ENCODE measurements around the gene KLF5. TPM values are rescaled to one million over a fixed set of nuclear protein-coding genes. Genes with fewer than 3 reads are reported as not detected.

KLF5 gene
- total and polyA plus RNA-seq, 4 donors: 22.2 to 58.6 (median 47.7) TPM

DNA sequence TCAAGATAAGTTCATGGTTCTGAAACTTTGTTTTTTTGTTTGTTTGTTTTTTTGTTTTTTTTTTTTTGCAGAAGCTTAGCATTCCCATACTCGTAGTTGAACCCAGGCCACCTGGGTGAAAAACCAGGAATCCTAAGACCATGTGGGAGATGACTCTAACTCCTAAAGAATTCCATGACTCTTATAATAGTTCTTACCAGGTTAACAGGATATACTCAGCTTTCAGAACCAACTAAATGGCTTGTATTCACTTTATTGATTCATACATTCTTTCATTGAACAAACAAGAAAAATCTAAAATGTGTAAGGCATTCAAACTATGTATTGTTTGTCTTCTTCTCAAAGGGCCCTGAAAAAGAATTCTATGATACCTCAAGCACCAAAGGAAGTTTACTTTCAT lies 40.5 kb upstream of the KLF5 start:
- TF ChIP-seq, protein P1, sequence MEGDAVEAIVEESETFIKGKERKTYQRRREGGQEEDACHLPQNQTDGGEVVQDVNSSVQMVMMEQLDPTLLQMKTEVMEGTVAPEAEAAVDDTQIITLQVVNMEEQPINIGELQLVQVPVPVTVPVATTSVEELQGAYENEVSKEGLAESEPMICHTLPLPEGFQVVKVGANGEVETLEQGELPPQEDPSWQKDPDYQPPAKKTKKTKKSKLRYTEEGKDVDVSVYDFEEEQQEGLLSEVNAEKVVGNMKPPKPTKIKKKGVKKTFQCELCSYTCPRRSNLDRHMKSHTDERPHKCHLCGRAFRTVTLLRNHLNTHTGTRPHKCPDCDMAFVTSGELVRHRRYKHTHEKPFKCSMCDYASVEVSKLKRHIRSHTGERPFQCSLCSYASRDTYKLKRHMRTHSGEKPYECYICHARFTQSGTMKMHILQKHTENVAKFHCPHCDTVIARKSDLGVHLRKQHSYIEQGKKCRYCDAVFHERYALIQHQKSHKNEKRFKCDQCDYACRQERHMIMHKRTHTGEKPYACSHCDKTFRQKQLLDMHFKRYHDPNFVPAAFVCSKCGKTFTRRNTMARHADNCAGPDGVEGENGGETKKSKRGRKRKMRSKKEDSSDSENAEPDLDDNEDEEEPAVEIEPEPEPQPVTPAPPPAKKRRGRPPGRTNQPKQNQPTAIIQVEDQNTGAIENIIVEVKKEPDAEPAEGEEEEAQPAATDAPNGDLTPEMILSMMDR (IDR thresholded peaks at IDR 0.05; ENCODE audit: control extremely low read depth, extremely low read depth): no peak
- no peak for ATAC-seq (ENCODE audit: insufficient read depth, low FRiP score)
- WGBS, 2 donors: 78 to 85% methylated on average over 1 of the region's 1 CpG
- peaks cover 0 to 8% (median 5%) of the 10 kb centered on the region in 4 donors for H3K36me3 ChIP-seq (ENCODE audit: control insufficient read depth in 4 of 4, insufficient read depth in 4 of 4, low read length in 4 of 4)
- H3K4me3 ChIP-seq: no peak overlapping the region
- H3K9me3 ChIP-seq (ENCODE audit: control insufficient read depth in 4 of 4, insufficient read depth in 3 of 4, low read length in 3 of 4): no peaks in the 10 kb centered on the region
- no peaks in the 10 kb centered on the region for H3K27me3 ChIP-seq (ENCODE audit: control insufficient read depth in 3 of 3, insufficient read depth in 3 of 3, low read length in 2 of 3)
- H3K4me1 ChIP-seq (ENCODE audit: control insufficient read depth in 5 of 5, insufficient read depth in 5 of 5, low read length in 5 of 5): no peaks in the 10 kb centered on the region
- no peak overlapping the region for H3K27ac ChIP-seq (ENCODE audit: low read depth in 1 of 2, low read length in 1 of 2)
- no peak overlapping the region for H3K9ac ChIP-seq (ENCODE audit: insufficient read depth in 1 of 2, low read length in 2 of 2)
- no peak for DNase-seq

DNA sequence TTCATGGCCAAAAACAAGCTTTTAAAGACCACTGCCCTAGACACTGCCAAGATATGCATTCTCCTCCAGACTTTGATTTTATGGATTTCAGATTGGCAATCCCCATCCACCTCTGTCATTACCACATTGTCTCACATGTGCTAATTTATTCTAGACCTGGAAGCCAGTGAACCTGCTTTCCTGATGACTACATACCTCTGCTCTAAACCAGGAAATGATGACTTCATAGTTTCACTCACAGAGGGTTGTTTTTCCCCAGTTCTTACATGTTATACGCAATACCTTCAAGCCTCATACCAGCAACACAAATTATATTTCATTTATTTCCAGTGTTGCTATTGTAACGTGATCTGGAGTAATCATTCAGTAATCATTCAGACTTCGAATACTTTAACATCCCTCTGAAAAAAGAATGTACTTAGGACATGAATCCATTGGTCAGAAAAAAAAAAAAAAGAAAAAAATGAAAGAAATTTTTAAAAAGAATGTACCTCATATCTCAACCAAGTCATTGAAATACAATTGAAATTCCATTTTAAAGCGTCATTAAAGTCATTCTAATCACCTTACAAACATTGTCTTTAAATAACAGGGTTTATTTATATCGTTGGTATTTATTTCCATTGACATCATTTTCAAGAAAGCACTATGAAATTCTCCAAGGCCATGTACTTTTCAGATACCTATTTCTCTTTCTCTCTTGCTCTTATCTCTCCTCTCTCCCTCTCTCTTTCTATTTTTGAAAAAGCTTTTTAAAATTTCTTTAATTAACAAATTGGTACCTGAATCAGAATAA lies 33.4 kb upstream of the KLF5 start:
- Histone ChIP-seq H3K4me1 (ENCODE audit: control insufficient read depth in 5 of 5, insufficient read depth in 5 of 5, low read length in 5 of 5) (no peaks in the 10 kb centered on the region), H3K27me3 (ENCODE audit: control insufficient read depth in 3 of 3, insufficient read depth in 3 of 3, low read length in 2 of 3) (no peaks in the 10 kb centered on the region), H3K9ac (ENCODE audit: insufficient read depth in 1 of 2, low read length in 2 of 2) (no peak overlapping the region), H3K27ac (ENCODE audit: low read depth in 1 of 2, low read length in 1 of 2) (no peak overlapping the region), H3K4me3 (no peak overlapping the region), H3K9me3 (ENCODE audit: control insufficient read depth in 4 of 4, insufficient read depth in 3 of 4, low read length in 3 of 4) (no peaks in the 10 kb centered on the region), H3K36me3 (ENCODE audit: control insufficient read depth in 4 of 4, insufficient read depth in 4 of 4, low read length in 4 of 4) (peaks cover 0 to 3% (median 0%) of the 10 kb centered on the region in 4 donors)
- no peak for DNase-seq
- TF ChIP-seq, protein P1 (IDR thresholded peaks at IDR 0.05; ENCODE audit: control extremely low read depth, extremely low read depth): no peak
- 66 to 71% methylated on average over 5 of the region's 5 CpGs for WGBS, 2 donors
- ATAC-seq (ENCODE audit: insufficient read depth, low FRiP score): no peak

DNA sequence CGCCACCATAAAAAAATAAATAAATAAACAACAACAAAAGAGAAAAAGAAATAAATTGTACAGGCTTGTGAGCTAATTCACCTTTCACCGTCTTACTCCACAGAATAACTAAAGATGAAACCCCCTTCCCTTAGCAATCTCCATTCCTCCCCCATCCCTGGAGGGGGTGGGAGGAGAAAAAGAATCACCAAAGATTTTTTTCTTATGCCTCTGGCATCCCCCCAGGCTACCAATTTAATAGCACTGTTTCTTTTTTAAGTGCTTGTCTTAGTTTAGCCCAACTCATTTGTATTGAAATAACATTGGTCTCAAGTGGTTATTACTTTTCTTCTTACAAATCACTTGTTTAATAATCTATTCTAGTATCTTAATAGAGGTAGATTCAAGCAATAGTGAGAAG lies 23.9 kb upstream of the KLF5 start:
- no peaks in the 10 kb centered on the region for H3K4me1 ChIP-seq (ENCODE audit: control insufficient read depth in 5 of 5, insufficient read depth in 5 of 5, low read length in 5 of 5)
- no peaks in the 10 kb centered on the region for H3K27me3 ChIP-seq (ENCODE audit: control insufficient read depth in 3 of 3, insufficient read depth in 3 of 3, low read length in 2 of 3)
- no peak overlapping the region for H3K4me3 ChIP-seq
- WGBS, 2 donors: 97 to 100% methylated on average over 2 of the region's 2 CpGs
- H3K27ac ChIP-seq (ENCODE audit: low read depth in 1 of 2, low read length in 1 of 2): no peak overlapping the region
- DNase-seq: no peak
- TF ChIP-seq, protein P1 (IDR thresholded peaks at IDR 0.05; ENCODE audit: control extremely low read depth, extremely low read depth): no peak
- no peak overlapping the region for H3K9ac ChIP-seq (ENCODE audit: insufficient read depth in 1 of 2, low read length in 2 of 2)
- H3K9me3 ChIP-seq (ENCODE audit: control insufficient read depth in 4 of 4, insufficient read depth in 3 of 4, low read length in 3 of 4): peaks cover 0 to 3% (median 0%) of the 10 kb centered on the region in 4 donors
- no peaks in the 10 kb centered on the region for H3K36me3 ChIP-seq (ENCODE audit: control insufficient read depth in 4 of 4, insufficient read depth in 4 of 4, low read length in 4 of 4)
- no peak for ATAC-seq (ENCODE audit: insufficient read depth, low FRiP score)
